Measurements from ENCODE around the gene PAX5.

Gene PAX5

DNA sequence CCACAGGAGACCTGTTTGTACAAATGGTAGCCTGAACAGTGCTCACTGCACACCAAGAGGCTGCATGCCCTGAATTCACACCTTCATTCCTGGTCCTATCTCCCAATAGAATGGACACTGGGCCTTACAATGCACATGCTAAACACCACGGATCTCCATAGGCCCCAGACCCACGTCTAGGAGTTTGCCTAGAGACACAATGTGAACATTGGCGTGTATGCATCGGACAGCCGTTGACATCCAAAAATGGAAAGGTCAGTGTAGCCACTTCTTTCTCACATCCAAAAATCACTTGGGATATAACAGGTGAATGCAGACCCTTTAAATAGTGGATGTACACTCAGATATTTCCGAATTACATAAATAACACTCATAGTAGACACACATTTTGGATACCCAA is 927 bp downstream of the PAX5 start:
- TF ChIP-seq GATA1 (IDR thresholded peaks at IDR 0.05; ENCODE audit: low read depth, low read length) (no peak), POLR2A (IDR thresholded peaks at IDR 0.05; ENCODE audit: low read length) (no peak)
- DNase-seq, result no peak

DNA sequence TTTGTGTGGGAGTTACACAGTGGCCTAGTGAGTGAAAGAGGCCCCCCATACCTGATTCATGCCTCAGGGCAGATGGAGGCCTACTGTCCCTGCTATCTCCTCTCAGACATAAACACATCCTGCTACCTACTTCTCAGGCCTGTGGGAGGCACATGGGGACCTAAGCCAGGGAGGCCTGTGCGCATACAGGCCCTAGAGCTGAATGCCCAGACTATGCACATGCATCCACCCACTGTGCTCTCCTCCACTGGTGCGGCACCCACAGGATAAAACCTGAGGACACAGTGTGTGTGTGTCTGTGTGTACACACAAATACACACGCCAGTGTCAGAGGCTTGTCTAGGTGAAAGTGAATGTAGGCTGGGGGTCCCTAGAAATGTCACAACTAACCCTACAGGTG is 1.4 kb downstream of the PAX5 start:
- no peak for DNase-seq
- TF ChIP-seq GATA1 (IDR thresholded peaks at IDR 0.05; ENCODE audit: low read depth, low read length) (no peak), POLR2A (IDR thresholded peaks at IDR 0.05; ENCODE audit: low read length) (no peak)

DNA sequence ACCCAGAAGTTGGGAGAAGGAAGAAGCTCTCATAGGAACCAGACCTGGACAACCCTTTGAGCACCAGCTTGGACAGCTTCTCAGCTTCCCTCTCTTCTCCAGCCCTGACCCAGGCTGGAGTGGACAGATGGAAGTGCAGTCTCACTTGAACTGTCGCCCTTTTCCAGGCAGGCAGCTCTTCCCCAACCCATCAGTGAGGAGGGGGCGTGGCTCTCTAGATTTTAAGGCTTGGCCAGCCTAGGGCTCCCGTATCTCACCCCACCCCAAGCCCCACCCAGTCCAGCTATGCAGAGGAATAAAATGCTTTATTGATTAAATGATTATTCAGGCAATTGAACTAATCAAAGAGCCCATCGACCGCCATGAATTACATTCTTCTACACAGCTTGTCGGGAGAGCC is 2.2 kb downstream of the PAX5 start:
- no peak for DNase-seq
- no peak for TF ChIP-seq POLR2A (IDR thresholded peaks at IDR 0.05; ENCODE audit: low read length)
- TF ChIP-seq GATA1 (IDR thresholded peaks at IDR 0.05; ENCODE audit: low read depth, low read length), result no peak

DNA sequence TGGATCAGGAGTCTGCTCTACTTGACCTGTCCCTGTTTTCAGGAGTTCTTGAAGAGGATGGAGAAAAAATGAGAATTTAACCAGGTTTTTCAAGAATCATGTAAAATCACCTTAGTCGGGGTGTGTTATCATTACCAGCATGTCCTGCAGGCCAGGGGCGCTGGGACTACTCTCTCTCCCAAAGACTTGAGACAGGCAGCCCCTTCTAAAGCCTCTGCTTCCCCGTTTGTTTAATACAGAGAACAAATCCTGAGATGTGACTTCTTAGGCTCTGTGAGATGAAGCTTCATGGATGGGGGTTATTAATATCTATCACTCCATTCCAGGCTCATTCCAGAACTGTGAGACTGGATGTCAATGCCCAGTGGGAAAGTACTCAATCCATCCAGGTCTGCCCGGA is 3.0 kb downstream of the PAX5 start:
- DNase-seq, result no peak
- no peak for TF ChIP-seq GATA1 (IDR thresholded peaks at IDR 0.05; ENCODE audit: low read depth, low read length)
- no peak for TF ChIP-seq POLR2A (IDR thresholded peaks at IDR 0.05; ENCODE audit: low read length)

DNA sequence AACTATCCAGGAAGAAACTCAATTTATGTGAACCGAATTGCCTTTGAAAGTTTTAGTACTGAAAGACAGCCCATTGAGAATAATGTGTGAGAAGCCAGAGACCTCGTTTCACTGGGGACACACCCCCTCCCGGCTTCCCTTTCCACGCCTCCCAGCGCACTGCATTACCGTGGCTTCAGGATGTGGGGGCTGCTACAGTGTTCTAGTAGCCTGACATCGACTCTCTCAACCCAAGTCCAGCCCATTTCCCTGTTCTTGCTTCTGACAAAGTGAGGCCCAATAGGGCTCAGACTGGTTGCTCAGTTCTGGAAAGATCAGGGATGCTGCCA is 3.5 kb downstream of the PAX5 start:
- TF ChIP-seq POLR2A (IDR thresholded peaks at IDR 0.05; ENCODE audit: low read length), result no peak
- TF ChIP-seq GATA1 (IDR thresholded peaks at IDR 0.05; ENCODE audit: low read depth, low read length), result no peak
- no peak for DNase-seq

DNA sequence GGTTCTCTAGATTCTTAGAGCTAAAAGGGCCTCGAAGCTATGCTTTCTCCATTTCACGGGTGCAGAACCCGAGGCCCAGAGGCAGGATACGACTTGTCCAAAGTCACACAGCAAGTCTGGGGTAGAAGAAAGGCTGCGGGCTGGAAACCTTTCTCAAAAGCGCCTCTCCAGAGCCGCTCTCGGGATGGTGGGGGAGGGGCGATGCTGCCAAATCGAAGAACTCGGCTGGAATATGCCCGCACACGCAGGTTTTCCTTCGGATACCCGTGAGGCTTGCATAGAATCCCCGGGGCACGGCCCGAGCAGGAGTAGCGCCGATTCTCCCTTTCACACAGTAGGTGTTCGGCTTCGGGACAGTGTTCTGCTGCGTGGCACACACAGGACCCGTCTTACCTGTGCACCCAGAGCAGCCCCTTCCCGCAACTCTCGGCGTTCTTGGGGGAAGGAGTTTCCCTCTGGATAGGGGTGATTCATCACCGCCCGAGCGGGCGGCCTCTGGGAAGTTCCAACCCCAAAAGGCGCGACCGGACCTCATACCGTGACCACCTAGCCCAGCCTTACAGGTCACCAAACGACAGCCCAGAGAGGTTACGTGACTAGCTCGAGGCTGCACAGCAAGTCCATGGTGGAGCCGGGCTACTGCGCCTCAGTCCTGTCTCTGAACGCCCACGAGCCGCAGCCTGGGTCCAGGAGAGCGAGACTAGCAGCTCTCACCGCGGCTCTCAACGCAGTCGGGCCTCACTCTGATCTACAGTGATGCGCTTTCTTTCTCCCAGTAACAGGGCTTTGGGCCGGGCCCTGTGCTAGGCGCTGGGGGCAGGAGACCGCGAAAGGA is 4.1 kb downstream of the PAX5 start:
- DNase-seq, result no peak
- TF ChIP-seq POLR2A (IDR thresholded peaks at IDR 0.05; ENCODE audit: low read length) (no peak), GATA1 (IDR thresholded peaks at IDR 0.05; ENCODE audit: low read depth, low read length) (no peak)

DNA sequence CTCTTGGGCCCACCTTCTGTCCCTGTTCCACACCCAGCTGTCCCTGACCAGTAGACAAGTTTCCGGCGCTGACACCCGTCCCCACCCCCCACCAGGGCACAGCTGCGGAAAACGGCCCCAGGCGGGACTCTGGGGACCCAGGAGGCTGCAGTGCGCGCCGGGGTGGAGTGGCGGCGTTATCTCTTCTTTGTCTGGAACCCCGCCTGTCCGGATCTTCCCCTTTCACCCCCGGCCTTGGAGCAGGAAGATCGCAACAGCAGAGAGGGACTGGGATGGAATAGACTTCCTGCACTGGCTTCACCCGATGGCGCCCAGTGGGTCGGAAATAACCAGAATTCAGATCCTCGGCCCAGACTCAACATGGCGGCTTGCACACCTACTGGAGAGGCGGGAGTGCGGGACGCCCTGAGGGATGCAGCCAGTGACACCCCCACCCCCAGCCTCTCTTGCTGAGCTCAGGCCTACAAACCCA is 4.7 kb downstream of the PAX5 start:
- TF ChIP-seq POLR2A (IDR thresholded peaks at IDR 0.05; ENCODE audit: low read length), result no peak
- no peak for TF ChIP-seq GATA1 (IDR thresholded peaks at IDR 0.05; ENCODE audit: low read depth, low read length)
- no peak for DNase-seq

DNA sequence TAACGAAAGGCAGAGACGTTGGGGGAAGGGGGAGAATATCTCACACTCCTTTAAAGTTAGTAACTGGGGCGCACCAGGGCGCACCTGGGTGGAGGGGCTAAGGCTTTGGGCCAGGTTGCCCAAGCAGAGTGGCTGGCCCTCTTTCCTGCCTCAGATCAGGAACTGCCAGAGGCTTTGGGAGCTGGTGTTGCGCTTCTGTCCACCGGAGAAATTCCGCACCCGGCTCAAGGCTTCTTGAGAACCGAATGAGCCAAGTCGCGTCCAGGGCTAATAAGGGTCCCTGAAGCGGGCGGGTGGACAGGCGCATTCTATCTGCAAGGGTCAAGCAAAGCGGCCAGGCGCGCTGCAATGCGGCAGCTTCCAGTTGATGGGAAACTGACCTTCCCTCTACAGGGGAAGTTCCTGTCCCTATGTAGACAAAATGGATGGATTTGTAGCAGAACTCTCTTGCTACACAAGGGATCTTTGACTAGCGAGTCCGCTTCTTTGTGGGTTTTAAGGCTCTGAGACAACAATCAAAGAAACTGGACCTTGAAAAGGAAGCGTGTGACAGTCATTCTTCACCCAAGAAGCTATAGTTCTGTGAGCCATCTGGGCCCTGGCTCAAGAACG is 5.5 kb downstream of the PAX5 start:
- DNase-seq, result no peak
- TF ChIP-seq POLR2A (IDR thresholded peaks at IDR 0.05; ENCODE audit: low read length) (no peak), GATA1 (IDR thresholded peaks at IDR 0.05; ENCODE audit: low read depth, low read length) (no peak)

DNA sequence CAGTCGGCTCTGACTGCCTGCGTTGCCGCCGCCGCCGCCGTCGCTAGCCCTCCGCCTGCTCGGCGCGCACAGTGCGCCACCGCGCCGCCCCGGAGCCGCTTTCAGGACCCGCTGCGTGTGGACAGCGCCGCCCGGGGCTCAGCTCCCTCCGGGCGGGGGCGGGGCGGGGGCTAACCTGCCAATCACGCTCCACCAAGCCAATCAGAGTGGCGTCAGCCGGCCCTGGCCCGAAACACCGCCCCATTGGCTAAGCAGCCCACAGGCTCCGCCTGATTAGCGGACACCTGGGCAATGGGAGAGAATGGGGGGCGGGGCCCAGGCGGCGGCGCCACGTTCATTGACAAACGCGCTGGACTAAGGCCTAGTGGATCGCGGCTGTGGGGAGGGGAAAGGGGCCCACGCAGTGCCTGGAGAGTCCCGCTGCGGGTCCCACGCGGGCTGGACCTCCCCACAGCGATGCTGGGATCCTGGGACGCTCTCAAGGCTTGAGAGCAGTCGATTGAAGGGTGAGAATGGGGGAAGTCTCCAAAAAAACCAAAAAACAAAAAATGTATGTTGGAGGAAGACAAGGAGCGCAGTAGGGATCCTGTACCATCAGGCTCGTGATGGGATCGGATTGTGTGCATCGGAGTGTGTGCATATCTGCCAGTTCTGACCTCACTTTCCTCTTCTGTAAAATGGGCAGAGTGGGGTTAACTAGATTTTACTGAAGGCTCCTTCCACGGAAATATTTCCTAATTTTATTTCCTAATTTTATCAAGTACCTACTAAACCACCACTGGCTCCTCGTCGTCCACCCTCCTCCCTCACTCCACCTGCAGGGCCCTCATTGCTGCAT is 6.3 kb downstream of the PAX5 start:
- peak; percentile 90 to 91 for DNase-seq
- TF ChIP-seq POLR2A (IDR thresholded peaks at IDR 0.05; ENCODE audit: low read length), result no peak
- no peak for TF ChIP-seq GATA1 (IDR thresholded peaks at IDR 0.05; ENCODE audit: low read depth, low read length)

DNA sequence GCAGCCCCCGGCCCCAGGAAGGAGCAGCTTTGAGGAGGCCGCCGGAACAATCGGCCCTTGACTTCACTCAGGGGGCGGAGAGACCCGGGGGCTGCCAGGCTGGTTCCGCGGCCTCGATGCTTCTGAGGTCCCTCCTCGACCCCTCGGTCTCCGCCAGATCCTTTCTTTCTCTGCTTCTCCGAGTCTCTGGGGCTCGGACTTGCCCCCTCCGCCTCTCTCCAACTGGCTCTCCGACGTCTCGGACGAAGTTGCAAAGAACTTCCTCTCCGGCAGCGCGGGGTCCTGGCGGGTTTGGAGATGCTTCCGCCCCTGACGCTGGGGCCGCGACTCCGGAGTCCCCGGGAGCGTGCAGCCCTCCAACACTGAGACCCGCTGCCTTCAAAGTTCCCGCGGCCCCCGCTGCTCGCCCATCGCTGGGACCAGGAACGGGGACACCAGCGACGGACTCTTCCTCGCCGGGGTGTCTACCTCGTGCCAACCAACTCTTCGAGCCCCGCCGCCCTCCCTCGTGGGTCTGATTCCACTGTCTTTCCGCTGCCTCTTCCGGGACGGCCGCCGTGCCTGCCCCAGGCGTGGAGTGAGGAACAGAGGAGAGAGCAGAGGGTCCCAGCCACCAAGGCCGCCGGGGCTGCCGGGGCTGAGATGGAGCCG is 7.0 kb downstream of the PAX5 start:
- DNase-seq, result no peak
- no peak for TF ChIP-seq GATA1 (IDR thresholded peaks at IDR 0.05; ENCODE audit: low read depth, low read length)
- TF ChIP-seq POLR2A (IDR thresholded peaks at IDR 0.05; ENCODE audit: low read length), result no peak

DNA sequence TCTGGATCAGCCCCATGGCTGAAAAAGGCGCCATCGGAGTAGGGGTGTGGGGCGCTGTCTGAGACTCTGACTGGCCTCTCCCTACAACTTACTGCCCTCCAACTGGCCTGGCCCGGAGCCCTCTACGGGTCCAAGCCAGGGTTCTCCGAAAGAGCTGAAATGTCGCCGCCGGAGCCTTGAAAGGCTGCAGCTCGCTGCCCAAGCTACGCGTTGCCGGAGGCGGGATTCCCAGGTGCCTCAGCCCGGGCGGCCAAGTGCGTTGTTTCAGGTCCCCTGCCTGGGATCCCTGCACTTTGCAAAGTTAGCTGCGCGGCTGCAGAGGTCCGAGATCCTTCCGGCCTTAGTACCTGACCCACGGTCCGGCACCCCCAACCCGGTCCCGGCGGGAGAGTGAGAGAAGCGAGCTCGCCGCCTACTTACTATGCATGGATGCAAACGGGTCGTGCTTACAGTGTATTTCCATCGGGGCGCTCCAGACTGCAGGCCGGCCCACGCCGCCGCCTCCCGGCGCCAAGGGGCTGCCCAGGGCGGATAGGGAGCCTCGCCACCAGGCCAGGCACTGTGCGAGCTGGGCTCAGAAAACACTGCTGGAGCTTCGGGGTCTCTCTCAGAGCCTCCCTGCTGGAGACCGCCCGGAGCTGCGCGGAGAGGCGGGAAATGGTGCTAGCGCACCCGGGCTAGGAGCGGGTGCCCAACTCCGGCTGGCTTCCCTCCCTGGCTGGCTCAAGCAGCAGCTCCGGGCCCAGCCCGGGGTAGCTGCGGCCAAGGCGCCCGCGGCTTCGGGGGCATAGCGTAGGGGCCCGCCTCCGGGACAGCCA is 7.7 kb downstream of the PAX5 start:
- TF ChIP-seq GATA1 (IDR thresholded peaks at IDR 0.05; ENCODE audit: low read depth, low read length) (no peak), POLR2A (IDR thresholded peaks at IDR 0.05; ENCODE audit: low read length) (no peak)
- no peak for DNase-seq

DNA sequence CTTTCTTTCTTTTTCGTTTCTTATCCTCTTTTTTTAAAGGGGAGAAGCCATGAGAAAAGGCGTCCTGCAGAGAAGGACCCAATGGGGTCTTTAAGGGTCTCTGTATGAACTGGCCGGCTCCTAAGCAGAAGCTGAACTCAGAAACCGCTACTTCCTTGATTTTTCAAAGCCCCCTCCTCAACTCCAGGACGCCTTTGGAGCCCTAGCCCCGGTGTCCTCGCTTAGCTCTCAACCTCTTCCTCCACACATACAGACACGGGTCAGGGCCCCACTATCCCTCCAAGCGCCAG is 8.3 kb downstream of the PAX5 start:
- no peak for TF ChIP-seq GATA1 (IDR thresholded peaks at IDR 0.05; ENCODE audit: low read depth, low read length)
- no peak for TF ChIP-seq POLR2A (IDR thresholded peaks at IDR 0.05; ENCODE audit: low read length)
- DNase-seq, result no peak

DNA sequence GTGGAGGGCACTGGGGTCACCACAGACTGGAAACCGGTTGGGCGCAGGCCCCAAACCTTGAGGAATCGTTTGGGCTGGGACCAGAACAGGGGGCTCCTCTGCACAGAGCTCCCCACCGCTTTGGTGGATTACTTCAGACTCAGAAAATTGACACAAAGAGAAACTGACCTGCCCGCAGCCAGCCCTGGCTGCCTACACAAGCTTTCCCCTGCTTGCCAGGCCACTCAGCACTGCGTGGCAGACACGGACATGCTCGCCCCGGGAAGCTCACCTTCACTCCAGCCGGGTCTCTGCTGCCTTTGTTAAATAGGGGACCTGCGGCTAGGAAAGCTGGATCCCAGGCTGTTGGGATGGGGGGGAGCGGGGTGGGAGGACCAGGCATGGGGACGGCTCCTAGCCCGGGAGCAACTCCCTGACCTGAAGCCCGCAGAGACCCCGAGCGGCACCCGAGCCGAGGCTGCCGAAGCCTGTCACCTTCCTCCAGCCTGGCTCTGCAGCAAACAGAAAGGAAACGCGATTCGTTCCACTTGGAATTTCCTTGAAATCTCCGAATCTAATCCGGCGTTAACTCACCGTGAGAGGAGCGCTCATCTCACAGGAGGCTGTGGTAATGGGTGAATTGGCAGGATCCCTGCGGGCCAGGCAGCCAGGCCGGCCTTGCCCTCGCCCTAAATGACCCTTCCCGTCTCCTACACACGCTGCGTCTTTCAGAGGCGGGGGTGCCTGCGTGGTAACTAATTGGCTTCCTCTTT is 8.8 kb downstream of the PAX5 start:
- TF ChIP-seq POLR2A (IDR thresholded peaks at IDR 0.05; ENCODE audit: low read length), result no peak
- no peak for TF ChIP-seq GATA1 (IDR thresholded peaks at IDR 0.05; ENCODE audit: low read depth, low read length)
- no peak for DNase-seq
